Left lobe of liver (tissue), 2 donors: Measurements from ENCODE around the gene TTC12. TPM values are rescaled to one million over a fixed set of nuclear protein-coding genes. Genes with fewer than 3 reads are reported as not detected.

ENCODE experiments used
- ATAC-seq: fragments of 200-7000 bp; cut with Tn5 transposase; one replicate; pipeline ENCODE4 v1.9.1; 2020; ENCODE audit warnings: mild to moderate bottlenecking, moderate library complexity
- DNase-seq: peaks from one replicate; pipeline ENCODE4 v3.0.0-alpha.2; 2020; ENCODE audit warnings: low spot score
- total RNA-seq: library from RNA; stranded (reverse); gene quantifications from one replicate; pipeline ENCODE4 v1.2.1, GENCODE V29; 2021
- donor health status: DM: no; HTN: no; CAD: no; lungs with moderate emphysema.
- donor health status: DM: no; HTN: yes; CAD: no.

TTC12 gene, protein sequence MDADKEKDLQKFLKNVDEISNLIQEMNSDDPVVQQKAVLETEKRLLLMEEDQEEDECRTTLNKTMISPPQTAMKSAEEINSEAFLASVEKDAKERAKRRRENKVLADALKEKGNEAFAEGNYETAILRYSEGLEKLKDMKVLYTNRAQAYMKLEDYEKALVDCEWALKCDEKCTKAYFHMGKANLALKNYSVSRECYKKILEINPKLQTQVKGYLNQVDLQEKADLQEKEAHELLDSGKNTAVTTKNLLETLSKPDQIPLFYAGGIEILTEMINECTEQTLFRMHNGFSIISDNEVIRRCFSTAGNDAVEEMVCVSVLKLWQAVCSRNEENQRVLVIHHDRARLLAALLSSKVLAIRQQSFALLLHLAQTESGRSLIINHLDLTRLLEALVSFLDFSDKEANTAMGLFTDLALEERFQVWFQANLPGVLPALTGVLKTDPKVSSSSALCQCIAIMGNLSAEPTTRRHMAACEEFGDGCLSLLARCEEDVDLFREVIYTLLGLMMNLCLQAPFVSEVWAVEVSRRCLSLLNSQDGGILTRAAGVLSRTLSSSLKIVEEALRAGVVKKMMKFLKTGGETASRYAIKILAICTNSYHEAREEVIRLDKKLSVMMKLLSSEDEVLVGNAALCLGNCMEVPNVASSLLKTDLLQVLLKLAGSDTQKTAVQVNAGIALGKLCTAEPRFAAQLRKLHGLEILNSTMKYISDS
- 5.8 TPM for total RNA-seq

GRCh38 chr11:113314389-113315301 lies at the start of gene TTC12:
Gene TTC12 (plus strand): TSS chr11:113314583. CDS start chr11:113316258, 1,675 bp downstream.
- peak; percentile 98 for DNase-seq
- peak; percentile 98 for ATAC-seq

DNA sequence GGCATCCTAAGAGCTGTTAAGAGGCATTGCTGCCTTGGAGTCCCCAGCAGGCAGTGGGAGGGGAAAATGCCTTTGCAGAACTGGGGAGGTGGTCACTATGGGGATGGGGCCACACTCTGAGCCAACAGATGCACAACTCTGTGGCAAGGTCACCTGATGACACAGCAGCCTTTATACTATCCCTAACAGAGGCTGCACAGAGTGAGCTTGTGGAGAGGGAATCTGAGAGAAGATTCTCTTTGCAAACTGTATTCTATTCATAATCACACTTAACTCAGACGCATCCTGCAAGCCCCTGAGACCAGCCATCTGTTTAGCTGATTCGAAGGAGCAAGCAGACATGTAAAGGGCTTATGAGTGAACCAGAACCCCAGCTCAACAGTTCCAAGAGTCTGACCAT lies 49.0 kb upstream of the TTC12 start:
- no peak for DNase-seq
- no peak for ATAC-seq

DNA sequence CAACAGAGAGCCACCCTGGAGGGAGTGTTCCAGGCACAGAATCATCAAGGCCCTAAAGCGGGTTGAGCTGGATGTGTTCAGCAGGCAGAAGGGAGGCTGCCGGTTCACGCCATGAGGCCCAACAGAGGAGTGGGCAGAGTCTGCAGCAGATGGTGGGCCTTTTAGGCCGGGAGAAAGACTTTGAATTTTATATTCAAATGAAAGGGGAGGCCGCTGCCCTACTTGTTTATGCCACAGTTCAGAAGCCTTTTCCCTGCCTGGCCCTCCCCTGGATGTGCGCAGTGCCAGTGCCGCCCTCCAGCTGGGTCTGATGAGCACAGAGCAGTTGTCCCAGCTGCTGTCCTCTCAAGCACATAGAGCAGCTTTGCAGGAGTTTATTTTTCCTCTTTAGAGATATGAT lies 46.9 kb upstream of the TTC12 start:
- ATAC-seq = no peak
- no peak for DNase-seq

- DNase-seq = no peak
- ATAC-seq = no peak
Observed at GRCh38 chr11:113269096-113269495, 45.3 kb upstream of the TTC12 start.

GRCh38 chr11:113269636-113270035 lies 44.7 kb upstream of the TTC12 start:
- DNase-seq (no peak), ATAC-seq (no peak)

DNA sequence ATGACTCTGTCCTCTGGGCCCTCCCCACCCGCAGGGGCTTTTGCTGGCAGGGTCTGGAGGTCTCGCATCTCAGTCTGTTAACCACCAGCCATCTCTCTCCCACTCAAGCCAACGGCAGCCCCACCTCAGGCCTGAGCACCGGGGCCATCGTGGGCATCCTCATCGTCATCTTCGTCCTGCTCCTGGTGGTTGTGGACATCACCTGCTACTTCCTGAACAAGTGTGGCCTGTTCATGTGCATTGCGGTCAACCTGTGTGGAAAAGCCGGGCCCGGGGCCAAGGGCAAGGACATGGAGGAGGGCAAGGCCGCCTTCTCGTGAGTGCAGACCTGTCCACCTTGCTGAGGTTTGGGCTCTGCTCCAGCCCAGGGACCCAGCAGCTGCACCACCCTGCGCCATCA lies 44.3 kb upstream of the TTC12 start:
- ATAC-seq (no peak), DNase-seq (no peak)

GRCh38 chr11:113271551-113272245 lies 42.7 kb upstream of the TTC12 start:
- no peak for ATAC-seq
- no peak for DNase-seq

- DNase-seq (no peak), ATAC-seq (no peak)
Observed at GRCh38 chr11:113272281-113272680, 42.1 kb upstream of the TTC12 start.

- ATAC-seq (no peak), DNase-seq (no peak)
Observed at GRCh38 chr11:113272927-113273615, 41.3 kb upstream of the TTC12 start.

- ATAC-seq = no peak
- DNase-seq = no peak
Observed at GRCh38 chr11:113273720-113274119, 40.7 kb upstream of the TTC12 start.

GRCh38 chr11:113274713-113275582 lies 39.4 kb upstream of the TTC12 start:
- peak; percentile 77 for ATAC-seq
- no peak for DNase-seq

DNA sequence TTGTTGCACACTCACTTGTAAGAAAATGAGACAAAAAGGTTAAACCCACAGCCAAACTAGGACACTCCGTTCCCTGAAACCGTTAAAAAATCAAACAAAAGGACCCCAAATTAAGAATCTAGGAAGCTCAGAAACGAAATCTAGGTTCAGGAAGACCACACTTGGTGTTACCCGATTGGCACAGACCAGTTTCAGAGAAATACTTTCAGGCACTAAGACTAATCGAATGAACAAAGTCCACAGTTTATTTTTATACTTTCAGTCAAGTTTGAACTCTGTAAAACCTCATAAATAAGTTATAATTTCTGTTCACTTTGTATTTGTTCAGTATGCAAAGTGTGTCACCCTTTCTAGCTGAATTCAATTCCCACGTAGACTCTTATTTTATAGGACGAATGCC lies 38.8 kb upstream of the TTC12 start:
- ATAC-seq (peak; percentile 59), DNase-seq (no peak)

GRCh38 chr11:113276466-113276865 lies 37.9 kb upstream of the TTC12 start:
- no peak for DNase-seq
- ATAC-seq = no peak

GRCh38 chr11:113277907-113278306 lies 36.5 kb upstream of the TTC12 start:
- ATAC-seq = no peak

GRCh38 chr11:113278481-113278880 lies 35.9 kb upstream of the TTC12 start:
- ATAC-seq (no peak), DNase-seq (no peak)

More at GRCh38 chr11:113277907-113278306, 36.5 kb upstream of the TTC12 start:
- DNase-seq = no peak

GRCh38 chr11:113278925-113279324 lies 35.5 kb upstream of the TTC12 start:
- DNase-seq = no peak
- no peak for ATAC-seq

DNA sequence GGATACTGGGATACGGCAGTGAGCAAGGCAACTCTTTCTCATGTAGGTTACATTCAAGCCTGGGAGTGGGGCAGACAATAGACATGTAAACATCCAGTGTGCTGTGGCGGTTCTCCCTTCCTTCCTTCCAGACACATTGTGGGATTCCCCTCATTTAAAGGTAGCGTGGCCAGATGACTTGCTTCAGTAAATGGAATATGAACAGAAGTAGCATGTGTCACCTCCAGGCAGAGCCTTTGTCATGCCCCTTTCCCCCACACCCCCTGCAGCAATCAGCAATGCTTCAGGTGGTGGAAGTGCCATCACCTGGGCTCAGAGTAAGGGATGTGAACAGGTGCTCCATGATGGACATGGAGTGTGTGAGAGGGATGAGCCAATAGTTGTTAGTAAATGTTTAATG lies 34.8 kb upstream of the TTC12 start:
- DNase-seq = no peak
- ATAC-seq = no peak

- DNase-seq (no peak), ATAC-seq (no peak)
Observed at GRCh38 chr11:113281052-113281725, 33.2 kb upstream of the TTC12 start.
